T-helper 17 cell (primary cell): ENCODE measurements around the gene RBFOX1. TPM values are rescaled to one million over a fixed set of nuclear protein-coding genes. Genes with fewer than 3 reads are reported as not detected.

Experiments used
- ATAC-seq: fragments of 150-1000 bp; cut with Tn5 transposase; 2 replicates; pipeline ENCODE4 v1.10.0; 2021; ENCODE audit warnings: mild to moderate bottlenecking, moderate library complexity
- DNase-seq, 3 donors: peaks; one replicate each; pipeline versions ENCODE4 v3.0.0 to v3.0.0-alpha.2; 2020 to 2021
- H3K9me3 ChIP-seq: one replicate; pipeline ENCODE4 v1.7.0; 2013; ENCODE audit warnings: low read length, mild to moderate bottlenecking; ENCODE audit not compliant: control insufficient read depth, poor library complexity, severe bottlenecking
- H3K27ac Mint-ChIP-seq: one replicate; pipeline ENCODE4 v1.8.0; 2022; ENCODE audit warnings: mild to moderate bottlenecking, moderate library complexity, mixed read lengths
- H3K27me3 Mint-ChIP-seq: one replicate; pipeline ENCODE4 v1.8.0; 2022; ENCODE audit warnings: mixed read lengths
- H3K36me3 Mint-ChIP-seq: one replicate; pipeline ENCODE4 v1.8.0; 2022; ENCODE audit warnings: low read depth, mixed read lengths
- H3K4me1 Mint-ChIP-seq: one replicate; pipeline ENCODE4 v1.8.0; 2022; ENCODE audit warnings: mild to moderate bottlenecking, mixed read lengths
- H3K4me3 Mint-ChIP-seq: one replicate; pipeline ENCODE4 v1.8.0; 2022; ENCODE audit warnings: mild to moderate bottlenecking, moderate library complexity, mixed read lengths
- total RNA-seq, 4 donors: library from RNA in 2 of 4; stranded (reverse) in 2 of 4; gene quantifications; one replicate each; pipeline ENCODE4 v1.2.3 and lab custom pipeline; 2022 to 2026

Gene RBFOX1
- total RNA-seq, 2 donors from 2014 or later: not detected

DNA sequence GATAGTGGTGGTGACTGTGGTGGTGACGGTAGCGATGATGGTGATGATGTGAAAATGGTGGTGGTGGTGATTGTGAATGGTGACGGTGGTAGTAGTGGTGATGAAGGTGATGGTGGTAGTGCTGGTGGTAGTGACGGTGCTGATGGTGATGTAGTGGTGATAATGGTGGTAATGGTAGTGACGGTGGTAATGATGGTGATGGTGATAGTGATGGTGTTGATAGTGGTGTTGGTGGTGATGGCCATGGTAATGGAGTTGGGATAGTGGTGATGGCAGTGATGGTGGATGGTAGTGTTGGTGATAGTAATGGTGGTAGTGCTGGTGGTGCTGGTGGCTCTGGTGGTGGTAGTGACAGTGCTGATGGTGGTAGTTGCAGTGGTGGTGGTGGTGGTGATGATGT is 14.7 kb upstream of the RBFOX1 start:
- DNase-seq (no peak), ATAC-seq (no peak)
- H3K27me3 Mint-ChIP-seq: no peaks in the 10 kb centered on the region
- H3K9me3 ChIP-seq: no peaks in the 10 kb centered on the region
- no peaks in the 10 kb centered on the region for H3K4me1 Mint-ChIP-seq
- no peak overlapping the region for H3K4me3 Mint-ChIP-seq
- no peak overlapping the region for H3K27ac Mint-ChIP-seq
- H3K36me3 Mint-ChIP-seq: no peaks in the 10 kb centered on the region

DNA sequence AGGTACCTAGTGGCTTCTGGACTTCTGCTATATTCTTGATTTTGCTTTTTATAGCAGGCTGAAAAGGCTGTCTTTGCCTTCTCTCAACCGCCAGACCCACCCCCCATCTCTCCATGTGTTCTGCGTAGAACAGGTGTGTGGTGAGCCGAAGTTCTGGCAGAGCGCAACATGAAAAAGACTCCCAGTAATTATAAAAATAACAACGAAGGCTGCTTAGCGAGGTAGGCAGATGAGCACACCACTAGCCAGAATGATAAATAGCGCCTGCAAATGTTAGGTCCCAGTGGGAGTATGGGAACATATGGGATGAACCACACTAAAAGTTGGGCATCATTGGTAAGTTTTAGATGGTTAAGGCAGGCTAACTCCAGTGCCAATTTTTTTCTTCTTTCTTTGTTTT is 14.0 kb upstream of the RBFOX1 start:
- Mint-ChIP-seq H3K4me3 (no peak overlapping the region), H3K27me3 (no peaks in the 10 kb centered on the region), H3K4me1 (no peaks in the 10 kb centered on the region), H3K36me3 (no peaks in the 10 kb centered on the region), H3K27ac (no peak overlapping the region)
- H3K9me3 ChIP-seq: no peaks in the 10 kb centered on the region
- ATAC-seq: no peak
- DNase-seq: no peak

DNA sequence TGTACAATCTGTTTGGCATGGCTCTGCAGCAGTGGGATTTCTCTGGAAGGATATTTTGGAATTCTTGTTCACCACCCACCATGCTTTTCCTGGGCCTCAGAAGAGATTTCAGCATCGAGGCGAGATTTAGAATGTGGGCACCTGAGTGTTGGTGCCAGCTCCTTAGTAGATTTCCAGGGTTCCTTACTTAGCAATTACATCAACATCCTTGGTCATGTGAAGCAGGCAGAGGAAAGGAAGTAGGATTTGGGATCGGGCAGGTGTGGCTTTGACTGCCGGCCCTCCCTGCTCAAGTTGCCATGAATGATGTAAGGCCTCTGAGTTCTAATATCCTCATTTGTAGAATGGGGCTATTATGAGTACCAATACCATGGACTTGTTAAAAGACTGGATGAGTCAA is 13.1 kb upstream of the RBFOX1 start:
- Mint-ChIP-seq H3K4me1 (no peaks in the 10 kb centered on the region), H3K27me3 (no peaks in the 10 kb centered on the region), H3K4me3 (no peak overlapping the region), H3K27ac (no peak overlapping the region), H3K36me3 (no peaks in the 10 kb centered on the region)
- DNase-seq (no peak), ATAC-seq (no peak)
- H3K9me3 ChIP-seq: no peaks in the 10 kb centered on the region

DNA sequence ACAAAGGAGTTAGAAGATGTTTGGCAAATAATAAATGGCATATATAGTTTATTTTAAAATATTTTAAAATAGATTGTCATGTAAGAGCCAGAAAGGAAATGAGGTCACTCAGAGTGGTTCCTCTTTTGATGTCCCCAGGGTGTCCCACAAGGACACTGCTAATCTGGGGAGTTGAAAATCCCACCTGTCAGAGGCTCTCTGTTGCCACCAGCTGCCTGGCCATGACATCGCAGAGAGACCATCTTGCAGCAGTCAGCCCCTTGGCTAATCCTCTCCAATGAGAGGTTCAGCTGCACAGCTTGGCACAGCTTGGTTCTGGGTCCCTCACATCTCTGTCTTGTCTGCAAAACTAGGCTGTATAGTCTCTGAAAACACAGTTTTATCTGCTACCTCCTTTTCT is 11.0 kb upstream of the RBFOX1 start:
- no peak for DNase-seq
- ATAC-seq: no peak
- no peaks in the 10 kb centered on the region for H3K27me3 Mint-ChIP-seq
- H3K4me3 Mint-ChIP-seq: no peak overlapping the region
- H3K27ac Mint-ChIP-seq: no peak overlapping the region
- no peaks in the 10 kb centered on the region for H3K4me1 Mint-ChIP-seq
- H3K9me3 ChIP-seq: no peaks in the 10 kb centered on the region
- no peaks in the 10 kb centered on the region for H3K36me3 Mint-ChIP-seq

DNA sequence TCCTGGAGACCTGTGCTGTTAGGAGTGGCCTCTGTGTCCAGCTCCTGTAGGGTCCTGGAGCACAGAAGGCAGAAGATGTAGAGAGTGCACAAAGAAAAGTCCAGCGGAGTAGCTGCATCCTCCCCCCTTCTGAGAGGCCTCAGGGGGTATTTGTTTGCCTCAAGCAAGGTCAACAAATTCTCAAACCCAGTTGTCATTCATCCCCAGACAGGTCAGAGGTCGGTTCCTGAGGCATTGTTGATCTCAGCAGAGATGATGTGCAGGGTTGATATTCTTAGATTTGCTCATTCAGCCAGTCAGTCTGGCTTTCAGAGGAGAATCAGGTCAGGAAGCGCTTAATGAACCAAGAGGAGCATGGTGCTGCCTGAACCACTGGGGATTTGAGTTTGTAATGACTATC is 8.3 kb upstream of the RBFOX1 start:
- H3K36me3 Mint-ChIP-seq: no peaks in the 10 kb centered on the region
- H3K4me3 Mint-ChIP-seq: no peak overlapping the region
- ATAC-seq (no peak), DNase-seq (no peak)
- H3K27ac Mint-ChIP-seq: no peak overlapping the region
- H3K4me1 Mint-ChIP-seq: no peaks in the 10 kb centered on the region
- no peaks in the 10 kb centered on the region for H3K9me3 ChIP-seq
- H3K27me3 Mint-ChIP-seq: no peaks in the 10 kb centered on the region

DNA sequence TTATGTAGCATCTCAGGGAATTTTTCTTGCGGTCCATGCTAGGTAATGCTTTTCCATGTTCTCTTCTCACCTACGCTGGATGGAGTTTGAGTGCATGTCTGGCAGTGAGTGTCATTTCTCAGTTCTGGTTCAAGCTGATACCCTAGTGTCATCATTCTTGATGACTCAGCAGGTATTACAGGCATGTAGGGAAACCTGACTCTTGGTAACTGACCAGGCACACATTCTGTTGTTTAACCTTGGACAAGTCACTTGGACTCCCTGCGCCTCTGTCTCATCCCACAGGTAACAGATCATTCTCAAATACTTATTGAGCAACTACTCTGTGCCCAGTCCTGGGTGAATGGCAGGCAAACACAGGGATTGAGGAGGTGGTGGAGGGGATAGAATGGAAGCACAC is 6.8 kb upstream of the RBFOX1 start:
- Mint-ChIP-seq H3K27me3 (no peaks in the 10 kb centered on the region), H3K27ac (no peak overlapping the region), H3K4me1 (no peaks in the 10 kb centered on the region), H3K36me3 (no peaks in the 10 kb centered on the region), H3K4me3 (no peak overlapping the region)
- ATAC-seq (no peak), DNase-seq (no peak)
- no peaks in the 10 kb centered on the region for H3K9me3 ChIP-seq

DNA sequence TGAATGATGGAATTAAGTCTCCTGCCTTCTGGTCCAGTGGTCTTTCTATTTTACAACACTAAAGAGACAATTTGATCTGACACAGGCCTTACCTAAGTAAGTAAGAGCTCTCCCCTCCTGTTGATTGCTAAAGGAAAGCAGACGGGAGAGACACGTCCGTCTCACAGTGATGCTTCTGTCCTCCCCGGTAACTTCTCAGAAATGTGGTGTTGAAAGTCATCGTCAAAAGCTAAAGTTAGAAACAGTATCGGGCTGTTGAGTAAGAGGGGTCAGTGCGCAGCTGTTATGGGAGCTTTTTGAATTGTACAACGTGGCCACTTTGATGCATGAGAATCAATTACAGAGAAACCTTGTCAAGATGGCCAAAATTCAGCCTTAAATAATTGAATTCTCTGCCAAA is 1.9 kb upstream of the RBFOX1 start:
- DNase-seq (no peak), ATAC-seq (no peak)
- no peaks in the 10 kb centered on the region for H3K9me3 ChIP-seq
- H3K4me3 Mint-ChIP-seq: no peak overlapping the region
- no peaks in the 10 kb centered on the region for H3K36me3 Mint-ChIP-seq
- H3K27me3 Mint-ChIP-seq: no peaks in the 10 kb centered on the region
- no peak overlapping the region for H3K27ac Mint-ChIP-seq
- no peaks in the 10 kb centered on the region for H3K4me1 Mint-ChIP-seq

DNA sequence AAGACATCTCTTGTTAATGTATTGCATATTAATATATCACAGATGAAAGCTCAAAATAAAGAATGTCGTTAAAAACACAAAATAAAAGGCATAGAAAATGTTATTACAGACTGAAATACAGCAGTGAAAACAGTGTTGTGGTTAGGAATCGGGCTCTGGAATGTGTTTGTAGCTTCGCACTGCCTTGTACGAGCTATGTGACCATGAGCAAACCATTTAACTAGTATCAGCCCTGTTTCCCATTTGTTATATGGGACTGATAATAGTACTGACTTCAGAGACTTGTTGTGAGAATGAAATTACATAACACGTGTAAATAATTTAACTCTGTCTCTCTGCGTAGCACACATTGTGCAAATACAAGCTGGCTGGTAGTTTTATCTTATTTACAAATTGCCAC is 648 bp upstream of the RBFOX1 start:
- no peak for ATAC-seq
- Mint-ChIP-seq H3K27ac (no peak overlapping the region), H3K36me3 (no peaks in the 10 kb centered on the region), H3K27me3 (no peaks in the 10 kb centered on the region), H3K4me3 (no peak overlapping the region), H3K4me1 (no peaks in the 10 kb centered on the region)
- DNase-seq: no peak
- no peaks in the 10 kb centered on the region for H3K9me3 ChIP-seq

DNA sequence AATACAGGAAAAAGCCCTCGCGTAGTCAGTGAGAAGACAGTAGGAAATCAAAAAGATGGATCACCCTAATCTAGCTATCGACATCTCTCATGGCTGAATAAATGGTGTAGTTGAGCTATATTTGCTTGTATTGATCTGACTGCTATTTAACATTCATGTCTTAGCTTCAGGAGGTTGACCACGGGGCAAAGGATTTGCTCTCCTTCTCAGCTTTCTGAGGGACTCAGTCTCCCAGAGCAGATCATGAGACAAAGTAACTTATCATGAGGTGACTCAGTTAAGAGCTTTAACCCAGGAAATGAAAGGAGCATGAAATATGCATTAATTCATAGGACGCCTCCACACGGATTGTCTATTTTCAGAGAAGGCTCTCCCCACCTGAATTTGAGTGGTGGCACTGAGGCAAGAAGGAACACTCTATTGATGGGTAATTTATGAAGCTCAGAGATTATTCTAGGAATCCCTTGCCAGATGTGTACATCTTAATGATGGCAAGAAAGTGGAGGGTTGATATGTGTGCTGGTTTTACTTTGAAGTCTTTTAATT is 608 bp downstream of the RBFOX1 start:
- Mint-ChIP-seq H3K4me3 (no peak overlapping the region), H3K27ac (no peak overlapping the region), H3K4me1 (no peaks in the 10 kb centered on the region), H3K27me3 (no peaks in the 10 kb centered on the region), H3K36me3 (no peaks in the 10 kb centered on the region)
- DNase-seq (no peak), ATAC-seq (no peak)
- H3K9me3 ChIP-seq: no peaks in the 10 kb centered on the region

DNA sequence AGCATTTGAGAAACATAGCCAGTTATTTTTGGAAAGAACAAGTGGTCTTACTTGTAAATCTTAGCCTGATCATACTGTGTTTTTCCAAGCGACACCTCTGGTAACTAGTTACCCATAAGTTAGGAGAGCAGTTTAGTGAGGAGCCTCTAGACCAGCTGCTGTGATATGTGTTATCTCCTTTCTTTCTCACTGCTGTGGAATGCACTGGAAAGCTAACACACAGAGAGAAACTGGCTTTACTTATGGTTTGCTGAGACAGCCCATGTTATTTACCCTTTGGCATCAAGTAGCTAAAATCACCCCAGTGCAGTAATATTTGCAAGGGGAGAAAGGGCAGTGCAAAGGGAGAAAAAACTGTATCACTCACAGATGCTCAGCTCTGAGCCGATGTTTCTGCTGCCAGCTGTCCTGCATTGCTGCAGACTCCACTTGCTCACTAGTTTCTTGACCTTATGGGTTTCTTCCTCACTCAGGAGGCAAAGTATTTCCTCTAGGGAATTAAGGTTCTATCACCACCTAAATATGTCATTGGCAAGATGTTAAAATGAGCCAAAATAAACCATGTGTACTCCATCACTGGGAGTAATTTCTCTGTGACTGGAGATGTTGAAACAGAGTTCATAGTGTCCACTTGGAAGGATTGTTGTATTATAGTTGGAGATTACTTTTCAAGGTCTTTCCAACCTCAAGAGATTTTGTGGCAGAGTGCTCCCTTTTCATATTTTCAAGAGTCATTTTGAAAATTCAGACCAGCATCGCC is 2.3 kb downstream of the RBFOX1 start:
- DNase-seq (no peak), ATAC-seq (no peak)
- H3K27ac Mint-ChIP-seq: no peak overlapping the region
- H3K27me3 Mint-ChIP-seq: no peaks in the 10 kb centered on the region
- no peaks in the 10 kb centered on the region for H3K9me3 ChIP-seq
- no peaks in the 10 kb centered on the region for H3K36me3 Mint-ChIP-seq
- H3K4me3 Mint-ChIP-seq: no peak overlapping the region
- no peaks in the 10 kb centered on the region for H3K4me1 Mint-ChIP-seq

DNA sequence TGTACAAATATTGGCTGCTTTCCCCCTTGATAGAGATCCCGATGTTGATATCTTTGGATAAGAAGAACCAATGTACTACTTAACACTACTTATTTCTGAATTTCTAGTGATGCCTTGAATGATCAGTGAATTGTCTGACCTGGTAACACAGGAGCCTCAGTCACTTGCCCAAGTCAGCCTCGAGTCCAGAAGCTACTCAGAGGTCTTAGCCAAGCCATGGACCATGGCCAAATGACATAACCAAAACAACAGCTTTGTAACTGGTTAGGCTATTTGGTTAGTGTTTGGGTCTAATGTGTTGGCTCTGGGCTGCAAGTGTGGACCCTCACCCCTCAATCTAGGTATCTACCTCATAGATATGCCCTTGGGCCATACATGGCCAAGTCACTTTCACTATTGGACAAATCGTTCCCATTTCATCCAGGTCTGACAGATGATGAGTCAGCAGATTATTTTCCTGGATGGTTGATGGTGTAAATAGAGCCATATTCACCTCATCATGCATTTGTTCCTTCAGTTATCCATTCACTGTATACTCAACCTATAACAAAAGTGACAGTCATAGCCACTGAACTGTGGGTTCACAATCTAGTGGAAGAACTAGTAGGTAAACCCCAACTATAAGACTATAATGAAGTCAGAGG is 3.5 kb downstream of the RBFOX1 start:
- no peaks in the 10 kb centered on the region for H3K27me3 Mint-ChIP-seq
- no peaks in the 10 kb centered on the region for H3K9me3 ChIP-seq
- no peaks in the 10 kb centered on the region for H3K4me1 Mint-ChIP-seq
- no peak overlapping the region for H3K27ac Mint-ChIP-seq
- no peaks in the 10 kb centered on the region for H3K36me3 Mint-ChIP-seq
- DNase-seq (no peak), ATAC-seq (no peak)
- H3K4me3 Mint-ChIP-seq: no peak overlapping the region

DNA sequence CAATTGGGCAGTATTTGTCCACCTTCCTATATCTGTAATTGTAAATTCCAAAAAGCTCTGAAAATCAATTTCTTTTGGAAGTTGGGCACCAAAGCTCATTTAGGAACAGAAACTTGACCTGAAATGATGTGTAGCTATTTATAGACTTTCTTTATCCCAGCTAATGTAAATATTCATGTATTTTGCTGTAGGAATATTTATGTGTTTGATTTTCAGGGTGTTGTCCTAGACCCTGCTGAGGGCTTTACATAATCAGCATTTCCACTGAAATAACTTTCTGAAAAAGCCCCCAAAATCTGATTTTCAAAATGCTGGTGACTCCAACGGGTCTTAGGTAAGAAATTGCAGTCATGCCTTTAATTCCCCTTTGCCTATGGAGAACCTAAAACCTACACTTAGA is 4.1 kb downstream of the RBFOX1 start:
- no peak overlapping the region for H3K27ac Mint-ChIP-seq
- no peaks in the 10 kb centered on the region for H3K4me1 Mint-ChIP-seq
- H3K36me3 Mint-ChIP-seq: no peaks in the 10 kb centered on the region
- ATAC-seq (no peak), DNase-seq (no peak)
- H3K27me3 Mint-ChIP-seq: no peaks in the 10 kb centered on the region
- no peaks in the 10 kb centered on the region for H3K9me3 ChIP-seq
- no peak overlapping the region for H3K4me3 Mint-ChIP-seq

DNA sequence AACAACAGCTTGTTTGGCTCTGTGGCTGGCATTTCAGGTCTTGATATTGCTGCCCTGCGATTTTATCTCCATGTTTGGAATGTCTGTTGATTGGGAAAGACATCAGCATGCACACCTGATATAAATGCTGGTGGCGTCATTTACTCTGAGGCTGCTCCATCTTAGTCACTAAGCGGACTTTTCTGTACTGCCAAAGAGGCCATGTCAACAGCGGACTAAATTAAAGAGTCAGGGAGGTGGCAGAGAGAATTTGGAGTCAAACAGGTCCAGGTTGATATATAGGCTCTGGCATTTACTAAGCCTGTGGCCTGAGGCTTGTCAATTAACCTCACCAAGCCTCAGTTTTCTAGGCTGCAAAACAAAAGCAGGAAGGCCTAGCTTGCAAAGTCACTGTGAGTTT is 6.2 kb downstream of the RBFOX1 start:
- no peaks in the 10 kb centered on the region for H3K9me3 ChIP-seq
- Mint-ChIP-seq H3K4me1 (no peaks in the 10 kb centered on the region), H3K4me3 (no peak overlapping the region), H3K36me3 (no peaks in the 10 kb centered on the region), H3K27me3 (no peaks in the 10 kb centered on the region), H3K27ac (no peak overlapping the region)
- DNase-seq (no peak), ATAC-seq (no peak)

DNA sequence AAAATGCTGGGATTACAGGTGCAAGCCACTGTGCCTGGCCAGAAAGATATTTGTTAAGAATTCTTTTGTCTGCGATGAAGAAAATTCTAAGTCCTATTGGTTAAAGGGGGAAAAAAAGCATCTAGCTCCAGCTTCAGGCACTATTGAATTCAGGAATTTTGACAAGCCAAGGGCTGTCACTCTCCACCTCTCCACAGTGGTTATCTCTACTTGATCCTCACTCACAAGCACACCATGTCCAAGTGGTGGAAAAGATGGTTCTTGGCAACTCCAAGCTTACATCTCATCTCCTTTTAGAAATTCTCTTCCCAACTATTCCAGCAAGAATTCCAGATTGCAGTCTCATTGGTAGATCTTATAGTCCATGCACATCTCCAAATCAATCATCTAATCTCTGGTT is 7.1 kb downstream of the RBFOX1 start:
- H3K27ac Mint-ChIP-seq: no peak overlapping the region
- no peak overlapping the region for H3K4me3 Mint-ChIP-seq
- no peak for DNase-seq
- no peaks in the 10 kb centered on the region for H3K9me3 ChIP-seq
- no peaks in the 10 kb centered on the region for H3K4me1 Mint-ChIP-seq
- ATAC-seq: no peak
- H3K36me3 Mint-ChIP-seq: no peaks in the 10 kb centered on the region
- no peaks in the 10 kb centered on the region for H3K27me3 Mint-ChIP-seq
